HT-29 (cell line): ENCODE data around the gene HMGCL. TPM values are rescaled to one million over a fixed set of nuclear protein-coding genes. Genes with fewer than 3 reads are reported as not detected.
"Not testable (repeated sequence)": the region's sequence is repeated elsewhere in the genome, so short reads cannot be mapped to it uniquely, and the experiment has no call there.

ENCODE experiments used
- DNase-seq: peaks from one replicate; pipeline ENCODE4 v3.0.0-alpha.2; 2015; ENCODE audit warnings: low spot score
- total RNA-seq: library from RNA; depleted of rRNA; stranded (reverse); fragments of >200 nt; shearing (Covaris generic); gene quantifications from 2 replicates; pipeline ENCODE4 v1.2.3, GENCODE V29; 2014; rRNA removed

Gene HMGCL
- 37.4 and 38.2 TPM in 2 replicates for total RNA-seq

DNA sequence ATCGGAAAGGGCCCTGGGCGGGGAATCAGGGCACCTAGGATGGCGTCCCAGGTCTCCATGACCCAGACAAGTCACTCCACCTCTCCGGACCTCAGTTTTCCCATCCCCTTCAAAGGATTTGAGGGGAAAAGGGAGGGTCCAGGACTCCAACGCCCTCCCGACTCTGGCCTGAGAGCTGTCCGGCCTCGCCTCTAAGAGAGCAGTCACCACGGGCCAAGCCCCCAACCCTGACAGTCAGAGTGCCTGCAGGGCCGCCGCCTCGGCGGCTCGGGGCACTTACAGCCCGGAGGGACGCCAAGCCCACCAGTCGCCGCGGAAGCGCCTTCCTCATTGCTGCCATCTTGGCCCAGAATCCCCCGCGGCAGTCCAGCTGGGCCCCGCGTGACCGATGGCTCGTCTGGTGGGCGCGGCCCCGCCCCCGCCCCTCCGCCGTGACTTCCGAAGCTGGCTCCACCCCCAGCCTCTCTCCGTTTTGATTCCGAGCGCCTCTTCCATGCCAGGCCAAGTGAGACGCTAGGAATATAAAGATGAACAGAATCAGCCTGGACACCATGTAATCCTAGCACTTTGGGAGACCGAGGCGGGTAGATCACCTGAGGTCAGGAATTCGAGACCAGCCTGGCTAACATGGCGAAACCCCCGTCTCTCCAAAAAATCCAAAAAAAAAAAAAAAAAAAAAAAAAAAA is at the start of gene HMGCL:
TSS of gene HMGCL (minus strand) at position 354 of the 686 bp plus-strand sequence. CDS start at position 340, 14 bp downstream.
- peak; percentile 86 for DNase-seq

DNA sequence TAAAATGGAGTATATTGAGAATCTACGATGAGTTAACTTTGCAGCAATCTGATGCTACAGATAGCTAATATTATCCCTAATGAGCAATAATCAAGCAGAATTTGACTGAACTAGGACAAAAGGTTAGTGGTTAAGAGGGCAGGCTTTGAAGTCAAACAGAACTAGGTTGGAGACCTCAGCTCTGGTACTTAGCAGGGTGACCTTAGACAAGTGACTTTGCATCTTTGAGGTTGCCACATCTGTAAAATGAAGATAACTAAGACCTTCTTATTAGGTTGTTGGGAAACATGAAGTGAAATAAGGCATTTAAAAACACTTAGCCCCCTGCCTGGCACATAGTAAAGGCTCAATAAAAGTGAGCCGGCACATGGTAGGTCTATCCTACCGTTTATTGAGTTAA is 47.2 kb upstream of the HMGCL start:
- DNase-seq: no peak

GRCh38 chr1:23869051-23869450 is 43.8 kb upstream of the HMGCL start:
- DNase-seq: no peak

GRCh38 chr1:23868557-23869016 is 43.4 kb upstream of the HMGCL start:
- DNase-seq: no peak

DNA sequence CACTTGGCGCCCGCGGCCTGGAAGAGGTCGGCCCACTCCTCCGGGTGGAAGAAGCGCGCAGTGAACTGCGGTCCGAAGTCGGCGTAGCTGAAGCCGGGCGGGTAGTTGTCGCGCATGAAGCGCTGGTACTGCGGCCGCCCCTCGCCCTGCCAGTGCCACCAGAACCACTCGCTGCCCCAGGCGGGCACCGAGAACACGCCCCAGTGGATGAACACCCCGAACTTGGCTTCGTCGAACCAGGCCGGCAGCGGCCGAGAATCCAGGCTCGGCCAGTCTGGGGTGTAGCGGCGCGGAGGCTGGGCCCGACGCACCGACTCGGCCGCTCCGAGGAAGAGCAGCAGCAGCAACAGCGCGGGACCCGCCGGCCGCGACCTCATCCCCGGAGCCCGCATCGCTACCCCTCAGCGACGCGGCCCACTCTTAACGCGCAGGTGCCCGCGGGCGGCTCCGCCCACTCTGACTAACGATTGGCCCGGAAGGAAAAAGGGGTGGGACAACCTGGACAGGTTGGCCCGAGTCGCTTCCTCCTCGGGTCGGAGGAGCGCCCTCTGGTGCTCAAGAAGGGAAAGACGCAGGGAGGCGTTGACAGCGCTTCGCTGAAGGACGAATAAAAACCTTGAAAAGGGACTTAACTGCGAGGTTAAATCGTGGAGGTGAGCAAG is 42.8 kb upstream of the HMGCL start, which contains the start of gene FUCA1:
TSS of gene FUCA1 (minus strand) at position 396 of the 662 bp plus-strand sequence. CDS start at position 392, 4 bp downstream.
- peak; percentile 96 for DNase-seq

- peak; percentile 38 for DNase-seq
Measured at GRCh38 chr1:23867542-23867894, 42.3 kb upstream of the HMGCL start.

DNA sequence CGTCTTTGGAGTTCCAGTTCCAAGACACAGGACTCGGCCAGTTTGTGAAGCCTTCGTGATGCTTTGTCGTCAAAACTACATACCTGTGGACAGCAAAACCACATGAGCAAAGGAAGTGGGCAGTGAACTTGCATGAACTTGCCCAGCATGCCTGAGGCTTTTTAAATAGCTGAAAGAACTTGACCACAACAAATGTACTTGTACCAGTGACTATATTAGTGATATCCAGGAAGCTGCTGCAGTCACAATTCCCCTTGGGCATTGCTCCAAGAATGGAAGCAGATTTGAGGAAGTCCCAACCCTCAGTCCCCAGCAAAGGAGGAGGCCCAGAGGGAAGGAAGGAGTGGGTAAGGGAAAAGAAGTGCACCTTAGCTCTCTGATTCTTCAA is 40.3 kb upstream of the HMGCL start:
- peak; percentile 66 for DNase-seq

GRCh38 chr1:23864801-23865542 is 39.7 kb upstream of the HMGCL start:
- no peak for DNase-seq

DNA sequence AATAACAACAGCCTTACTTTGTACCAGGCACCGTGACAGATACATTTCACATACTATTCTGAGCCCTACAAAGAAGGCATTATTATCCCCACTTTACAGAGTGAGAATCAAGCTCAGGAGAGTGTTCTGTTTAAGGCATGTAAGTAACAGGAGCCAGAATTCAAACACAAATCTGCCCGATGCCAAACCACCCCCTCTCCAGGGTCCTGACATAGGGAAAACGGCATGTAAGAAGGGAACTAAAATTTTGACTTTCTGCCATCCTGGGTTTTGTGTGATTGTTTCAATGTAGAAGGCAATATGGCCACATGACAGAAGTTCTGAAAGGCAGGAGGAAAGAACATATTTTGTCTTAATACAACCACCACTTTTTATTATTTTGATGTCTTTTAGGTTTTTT is 37.4 kb upstream of the HMGCL start:
- no peak for DNase-seq

- DNase-seq: peak; percentile 31
Measured at GRCh38 chr1:23854568-23854967, 29.3 kb upstream of the HMGCL start.

GRCh38 chr1:23853124-23853523 is 27.9 kb upstream of the HMGCL start:
- not testable (repeated sequence) for DNase-seq

DNA sequence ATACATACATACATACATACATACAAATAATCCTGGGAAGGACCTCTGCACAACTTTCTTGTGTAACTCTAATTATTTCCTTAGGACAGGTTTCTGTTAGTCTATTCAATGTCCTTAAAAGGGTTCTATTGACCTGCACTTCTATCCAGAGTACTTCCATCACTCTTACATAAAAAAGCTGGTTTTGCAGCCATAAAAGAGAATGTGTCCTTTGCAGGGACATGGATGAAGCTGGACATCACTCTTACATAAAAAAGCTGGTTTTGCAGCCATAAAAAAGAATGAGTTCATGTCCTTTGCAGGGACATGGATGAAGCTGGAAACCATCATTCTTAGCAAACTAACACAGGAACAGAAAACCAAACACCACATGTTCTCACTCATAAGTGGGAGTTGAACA is 26.2 kb upstream of the HMGCL start:
- DNase-seq: not testable (repeated sequence)

DNA sequence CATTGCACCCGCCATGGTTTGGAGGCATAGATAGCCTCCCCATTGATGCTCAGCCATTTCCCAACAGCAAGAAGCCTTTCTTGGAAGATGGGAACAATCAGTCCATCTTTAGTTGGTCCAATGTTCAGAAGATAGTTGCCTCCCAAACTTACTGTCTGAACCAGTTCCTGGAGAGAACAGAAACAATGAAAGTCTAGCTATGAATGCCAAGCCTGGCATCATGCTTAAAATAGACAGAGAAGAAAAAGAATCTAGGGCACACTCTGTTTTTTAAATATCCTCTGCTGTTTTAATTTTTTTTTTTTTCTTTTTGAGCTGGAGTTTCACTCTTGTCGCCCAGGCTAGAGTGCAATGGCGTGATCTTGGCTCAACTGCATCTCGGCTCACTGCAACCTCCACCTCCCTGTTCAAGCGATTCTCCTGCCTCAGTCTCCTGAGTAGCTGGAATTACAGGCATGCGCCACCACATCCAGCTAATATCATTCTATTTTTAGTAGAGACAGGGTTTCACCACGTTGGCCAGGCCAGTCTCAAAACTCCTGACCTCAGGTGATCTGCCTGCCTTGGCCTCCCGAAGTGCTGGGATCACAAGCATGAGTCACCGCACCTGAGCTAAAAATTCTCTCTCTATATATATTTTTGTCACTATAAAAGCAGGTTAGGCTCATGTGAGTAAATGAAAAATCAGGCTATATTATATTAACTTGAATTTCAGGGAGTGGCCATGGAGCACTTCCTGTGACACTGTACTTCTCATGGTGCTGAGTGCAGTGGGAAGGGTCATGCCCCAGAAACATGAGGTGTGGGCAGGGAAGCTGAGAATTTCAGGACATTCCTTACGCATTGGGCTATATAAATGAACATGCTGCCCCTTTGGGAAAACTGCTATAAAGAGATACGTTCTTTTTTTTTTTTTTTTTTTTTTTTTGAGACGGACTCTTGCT is 23.7 kb upstream of the HMGCL start:
- DNase-seq: no peak

DNA sequence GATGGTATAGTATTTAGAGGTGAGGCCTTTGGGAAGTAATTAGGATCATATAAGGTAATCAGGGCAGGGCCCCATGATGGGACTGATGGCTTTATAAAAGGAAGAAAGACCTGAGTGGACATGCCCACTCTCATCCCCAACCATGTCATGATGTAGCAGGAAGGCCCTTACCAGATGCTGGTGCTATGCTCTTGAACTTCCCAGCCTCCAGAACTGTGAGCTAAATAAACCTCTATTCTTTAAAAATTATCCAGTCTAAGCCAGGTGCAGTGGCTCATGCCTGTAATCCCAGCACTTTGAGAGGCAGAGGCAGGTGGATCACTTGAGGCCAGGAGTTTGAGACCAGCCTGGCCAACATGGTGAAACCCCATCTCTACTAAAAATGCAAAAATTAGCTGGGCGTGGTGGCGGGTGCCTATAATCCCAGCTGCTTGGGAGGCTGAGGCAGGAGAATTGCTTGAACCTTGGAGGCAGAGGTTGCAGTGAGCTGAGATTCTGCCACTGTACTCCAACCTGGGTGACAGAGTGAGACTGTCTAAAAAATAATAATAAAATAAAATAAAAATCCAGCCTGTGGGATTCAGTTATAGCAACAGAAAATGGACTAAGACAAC is 22.4 kb upstream of the HMGCL start:
- not testable (repeated sequence) for DNase-seq

DNA sequence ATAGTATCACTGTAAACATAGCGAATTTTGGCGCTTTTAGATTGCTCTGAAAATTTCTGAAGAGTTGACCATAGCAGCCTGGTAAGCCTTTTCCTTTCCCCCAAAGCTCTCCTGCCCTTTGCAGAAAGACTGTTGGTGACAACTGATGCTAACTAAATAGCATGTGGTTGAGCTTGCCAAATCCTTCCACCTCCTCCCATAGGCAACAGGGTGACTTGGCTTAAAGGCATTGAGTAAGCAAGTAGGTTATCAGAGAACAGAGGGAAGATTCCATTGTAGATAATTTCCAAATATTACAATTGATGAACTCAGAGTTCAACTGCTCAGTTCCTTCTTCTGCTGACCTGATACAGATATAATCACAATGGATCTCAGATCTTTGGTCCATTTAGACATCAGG is 19.9 kb upstream of the HMGCL start:
- DNase-seq: no peak

DNA sequence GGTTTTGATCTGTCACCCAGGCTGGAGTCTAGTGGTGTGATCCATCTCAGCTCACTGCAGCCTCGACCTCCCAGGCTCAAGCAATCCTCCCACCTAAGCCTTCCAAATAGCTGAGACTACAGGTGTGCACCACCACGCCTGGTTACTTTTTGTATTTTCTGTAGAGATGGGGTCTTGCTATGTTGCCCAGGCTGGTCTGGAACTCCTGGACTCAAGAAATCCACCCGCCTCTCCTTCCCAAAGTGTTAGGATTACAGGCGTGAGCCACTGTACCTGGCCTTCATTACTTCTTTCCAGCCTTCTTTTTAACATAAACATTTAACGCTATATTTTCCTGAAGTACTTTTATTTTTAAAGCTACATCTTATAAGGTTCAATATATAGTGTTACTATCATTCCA is 18.4 kb upstream of the HMGCL start:
- no peak for DNase-seq

- peak; percentile 41 for DNase-seq
Measured at GRCh38 chr1:23838401-23838866, 13.2 kb upstream of the HMGCL start.

DNA sequence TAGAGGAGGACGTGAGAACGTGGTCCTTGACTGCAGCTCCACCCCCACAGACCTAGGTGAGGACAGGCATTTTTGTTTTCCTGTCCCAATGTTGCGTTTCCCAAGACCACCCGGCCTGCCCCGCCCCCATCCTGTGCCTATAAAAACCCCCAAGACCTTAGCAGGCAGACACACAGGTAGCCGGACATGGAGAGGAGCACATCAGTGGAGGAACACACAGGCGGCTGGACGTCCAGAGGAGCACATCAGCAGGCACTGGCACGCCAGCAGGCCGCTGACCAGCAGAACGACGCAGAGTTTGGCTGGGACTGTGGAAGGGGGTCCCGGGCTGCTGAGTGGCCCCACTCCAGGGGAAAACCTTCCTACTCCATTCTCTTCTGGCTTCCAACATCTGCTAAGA is 12.7 kb upstream of the HMGCL start:
- no peak for DNase-seq

GRCh38 chr1:23836037-23836436 is 10.8 kb upstream of the HMGCL start:
- no peak for DNase-seq

- not testable (repeated sequence) for DNase-seq
Measured at GRCh38 chr1:23834156-23834555, 8.9 kb upstream of the HMGCL start.

DNA sequence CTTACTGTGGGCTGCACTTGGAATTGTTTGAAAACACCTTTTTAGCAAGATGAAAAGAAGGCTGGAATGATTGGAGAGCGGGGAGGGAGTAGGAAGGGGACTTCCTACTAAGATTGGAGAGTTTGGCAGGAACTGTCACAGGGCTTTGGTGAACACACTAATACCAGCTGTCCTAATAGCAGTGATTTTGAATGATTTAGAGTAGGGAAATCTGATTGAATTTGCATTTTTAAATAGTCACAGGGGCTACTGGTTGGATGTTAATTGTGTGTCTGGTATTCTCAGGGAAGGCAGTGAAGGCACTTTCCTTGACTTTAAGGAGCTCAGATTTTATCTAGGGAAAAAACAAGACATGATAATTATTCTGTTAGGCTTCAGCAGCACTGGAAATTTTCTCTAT is 2.5 kb upstream of the HMGCL start:
- DNase-seq: no peak
